ENCODE results near the gene USP12. TPM values are rescaled to one million over a fixed set of nuclear protein-coding genes. Genes with fewer than 3 reads are reported as not detected.

USP12 gene
- total RNA-seq, 4 donors from 2014 or later, result 23.0 to 30.9 (median 26.9) TPM

- 92% methylated on average over 3 of the region's 3 CpGs for WGBS, 2 donors
- no peak for DNase-seq (ENCODE audit: low spot score in 2 of 2)
- no peak overlapping the region for H3K4me3 ChIP-seq (ENCODE audit: low read depth, poor library complexity, severe bottlenecking)
- intact Hi-C loops (cut with DNase I; ENCODE audit: low total_unique reads), result no loop called here
- TF ChIP-seq POLR2A (IDR thresholded peaks at IDR 0.05) (no peak), CTCF (IDR thresholded peaks at IDR 0.05) (no peak)
Measured at GRCh38 chr13:27110056-27110746, 61.4 kb downstream of the USP12 start.

GRCh38 chr13:27106144-27106543 is 65.5 kb downstream of the USP12 start:
- 90 to 93% methylated on average over 5 of the region's 5 CpGs for WGBS, 2 donors
- H3K4me3 ChIP-seq (ENCODE audit: low read depth, poor library complexity, severe bottlenecking), result no peak overlapping the region
- intact Hi-C loops (cut with DNase I; ENCODE audit: low total_unique reads), result no loop called here
- no peak for DNase-seq (ENCODE audit: low spot score in 2 of 2)
- TF ChIP-seq POLR2A (IDR thresholded peaks at IDR 0.05) (no peak), CTCF (IDR thresholded peaks at IDR 0.05) (no peak)

GRCh38 chr13:27104606-27105005 is 67.0 kb downstream of the USP12 start:
- TF ChIP-seq POLR2A (IDR thresholded peaks at IDR 0.05) (no peak), CTCF (IDR thresholded peaks at IDR 0.05) (no peak)
- H3K4me3 ChIP-seq (ENCODE audit: low read depth, poor library complexity, severe bottlenecking), result no peak overlapping the region
- WGBS, 2 donors, result 61 to 66% methylated on average over 4 of the region's 4 CpGs
- intact Hi-C loops (cut with DNase I; ENCODE audit: low total_unique reads), result no loop called here
- no peak for DNase-seq (ENCODE audit: low spot score in 2 of 2)

- intact Hi-C loops (cut with DNase I; ENCODE audit: low total_unique reads), result no loop called here
- no peak overlapping the region for H3K4me3 ChIP-seq (ENCODE audit: low read depth, poor library complexity, severe bottlenecking)
- no peak for TF ChIP-seq POLR2A (IDR thresholded peaks at IDR 0.05)
- no peak for TF ChIP-seq CTCF (IDR thresholded peaks at IDR 0.05)
- no peak for DNase-seq (ENCODE audit: low spot score in 2 of 2)
- WGBS, 2 donors, result 94 to 96% methylated on average over 3 of the region's 3 CpGs
Measured at GRCh38 chr13:27101847-27102246, 69.8 kb downstream of the USP12 start.

- H3K4me3 ChIP-seq (ENCODE audit: low read depth, poor library complexity, severe bottlenecking), result no peak overlapping the region
- no peak for DNase-seq (ENCODE audit: low spot score in 2 of 2)
- TF ChIP-seq CTCF (IDR thresholded peaks at IDR 0.05), result no peak
- no peak for TF ChIP-seq POLR2A (IDR thresholded peaks at IDR 0.05)
- WGBS, 2 donors, result 96 to 98% methylated on average over 1 of the region's 1 CpG
- intact Hi-C loops (cut with DNase I; ENCODE audit: low total_unique reads), result no loop called here
Measured at GRCh38 chr13:27101289-27101688, 70.3 kb downstream of the USP12 start.

DNA sequence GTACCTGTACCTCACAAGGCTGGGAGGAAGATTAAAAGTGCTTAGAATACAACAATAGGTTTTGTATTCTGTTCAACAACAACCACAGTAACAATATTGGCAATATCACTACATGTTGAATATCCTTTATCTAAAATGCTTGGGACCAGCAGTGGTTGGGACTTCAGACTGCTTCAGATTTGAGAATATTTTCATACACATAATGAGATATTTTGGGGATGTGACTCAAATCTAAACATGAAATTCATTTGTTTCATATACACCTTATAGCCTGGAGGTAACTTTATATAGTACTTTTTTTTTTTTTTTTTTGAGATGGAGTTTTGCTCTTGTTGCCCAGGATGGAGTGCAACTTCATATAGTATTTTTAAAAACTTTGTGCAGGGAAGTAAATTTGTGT is 73.9 kb downstream of the USP12 start:
- TF ChIP-seq CTCF (IDR thresholded peaks at IDR 0.05), result no peak
- TF ChIP-seq POLR2A (IDR thresholded peaks at IDR 0.05), result no peak
- intact Hi-C loops (cut with DNase I; ENCODE audit: low total_unique reads), result no loop called here
- DNase-seq (ENCODE audit: low spot score in 2 of 2), result no peak
- no peak overlapping the region for H3K4me3 ChIP-seq (ENCODE audit: low read depth, poor library complexity, severe bottlenecking)
